ENCODE data around the gene KNDC1. TPM values are rescaled to one million over a fixed set of nuclear protein-coding genes. Genes with fewer than 3 reads are reported as not detected.

KNDC1 gene
- total RNA-seq, 4 donors from 2014 or later: 0.19 to 0.59 (median 0.39) TPM

- H3K4me3 ChIP-seq (ENCODE audit: low read depth, poor library complexity, severe bottlenecking): no peak overlapping the region
- DNase-seq (ENCODE audit: low spot score in 2 of 2): no peak
- WGBS, 2 donors: 67 to 83% methylated on average over 13 to 15 of the region's 15 CpGs
- no peak for TF ChIP-seq POLR2A (IDR thresholded peaks at IDR 0.05)
- TF ChIP-seq, protein P1, sequence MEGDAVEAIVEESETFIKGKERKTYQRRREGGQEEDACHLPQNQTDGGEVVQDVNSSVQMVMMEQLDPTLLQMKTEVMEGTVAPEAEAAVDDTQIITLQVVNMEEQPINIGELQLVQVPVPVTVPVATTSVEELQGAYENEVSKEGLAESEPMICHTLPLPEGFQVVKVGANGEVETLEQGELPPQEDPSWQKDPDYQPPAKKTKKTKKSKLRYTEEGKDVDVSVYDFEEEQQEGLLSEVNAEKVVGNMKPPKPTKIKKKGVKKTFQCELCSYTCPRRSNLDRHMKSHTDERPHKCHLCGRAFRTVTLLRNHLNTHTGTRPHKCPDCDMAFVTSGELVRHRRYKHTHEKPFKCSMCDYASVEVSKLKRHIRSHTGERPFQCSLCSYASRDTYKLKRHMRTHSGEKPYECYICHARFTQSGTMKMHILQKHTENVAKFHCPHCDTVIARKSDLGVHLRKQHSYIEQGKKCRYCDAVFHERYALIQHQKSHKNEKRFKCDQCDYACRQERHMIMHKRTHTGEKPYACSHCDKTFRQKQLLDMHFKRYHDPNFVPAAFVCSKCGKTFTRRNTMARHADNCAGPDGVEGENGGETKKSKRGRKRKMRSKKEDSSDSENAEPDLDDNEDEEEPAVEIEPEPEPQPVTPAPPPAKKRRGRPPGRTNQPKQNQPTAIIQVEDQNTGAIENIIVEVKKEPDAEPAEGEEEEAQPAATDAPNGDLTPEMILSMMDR (IDR thresholded peaks at IDR 0.05): no peak
- intact Hi-C loops (cut with DNase I; ENCODE audit: low total_unique reads): no loop called here
Measured at GRCh38 chr10:133239990-133240389, 80.0 kb downstream of the KNDC1 start.

DNA sequence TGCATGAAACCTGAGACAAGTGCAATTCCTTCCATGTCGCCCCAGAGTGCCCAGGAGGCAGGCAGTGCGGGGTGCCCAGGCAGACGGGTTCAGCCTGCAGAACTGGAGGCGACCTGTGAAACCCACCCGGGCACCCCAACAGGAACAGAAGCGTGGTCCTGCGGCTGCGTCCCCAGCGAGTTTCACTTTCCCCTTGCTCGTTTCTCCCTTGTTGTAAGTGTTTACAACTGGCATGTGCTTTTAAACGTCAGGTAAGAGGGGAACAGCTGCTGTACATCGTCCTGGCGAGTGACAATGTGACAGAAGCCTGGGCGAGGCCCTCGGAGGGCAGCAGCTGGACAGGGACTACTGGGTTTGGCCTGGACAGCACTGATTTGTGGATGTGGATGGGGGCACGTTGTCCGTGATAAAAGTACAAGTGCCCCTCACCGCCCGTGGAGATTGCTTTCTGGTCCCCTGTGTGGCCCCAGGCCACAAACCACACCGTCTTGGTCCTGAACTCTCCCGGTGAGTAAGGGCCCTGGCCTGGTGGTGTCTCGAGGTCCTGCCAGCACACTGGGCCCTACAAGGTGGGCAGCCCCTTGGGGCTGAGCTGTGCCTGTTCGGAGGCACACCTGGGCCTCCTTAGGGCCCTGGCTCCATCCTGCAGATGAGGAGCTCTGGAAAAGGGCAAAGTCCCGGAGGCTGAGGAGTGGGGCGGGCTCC, 81.6 kb downstream of the KNDC1 start:
- no peak for DNase-seq (ENCODE audit: low spot score in 2 of 2)
- H3K4me3 ChIP-seq (ENCODE audit: low read depth, poor library complexity, severe bottlenecking): no peak overlapping the region
- WGBS, 2 donors: 43 to 44% methylated on average over 21 to 22 of the region's 25 CpGs
- intact Hi-C loops (cut with DNase I; ENCODE audit: low total_unique reads): no loop called here
- TF ChIP-seq POLR2A (IDR thresholded peaks at IDR 0.05): no peak
- TF ChIP-seq, protein P1 (IDR thresholded peaks at IDR 0.05): no peak

- intact Hi-C loops (cut with DNase I; ENCODE audit: low total_unique reads): no loop called here
- no peak for DNase-seq (ENCODE audit: low spot score in 2 of 2)
- 65 to 66% methylated on average over 23 to 27 of the region's 27 CpGs for WGBS, 2 donors
- no peak overlapping the region for H3K4me3 ChIP-seq (ENCODE audit: low read depth, poor library complexity, severe bottlenecking)
- no peak for TF ChIP-seq POLR2A (IDR thresholded peaks at IDR 0.05)
- TF ChIP-seq, protein P1 (IDR thresholded peaks at IDR 0.05): no peak
Measured at GRCh38 chr10:133242611-133243356, 82.8 kb downstream of the KNDC1 start.

GRCh38 chr10:133243593-133243992, 83.6 kb downstream of the KNDC1 start:
- no peak for DNase-seq (ENCODE audit: low spot score in 2 of 2)
- no peak overlapping the region for H3K4me3 ChIP-seq (ENCODE audit: low read depth, poor library complexity, severe bottlenecking)
- WGBS, 2 donors: 34 to 38% methylated on average over 11 to 14 of the region's 14 CpGs
- TF ChIP-seq, protein P1 (IDR thresholded peaks at IDR 0.05): no peak
- no peak for TF ChIP-seq POLR2A (IDR thresholded peaks at IDR 0.05)
- intact Hi-C loops (cut with DNase I; ENCODE audit: low total_unique reads): no loop called here

- no peak for DNase-seq (ENCODE audit: low spot score in 2 of 2)
- intact Hi-C loops (cut with DNase I; ENCODE audit: low total_unique reads): no loop called here
- WGBS, 2 donors: 55 to 56% methylated on average over 26 to 28 of the region's 33 CpGs
- no peak for TF ChIP-seq POLR2A (IDR thresholded peaks at IDR 0.05)
- TF ChIP-seq, protein P1 (IDR thresholded peaks at IDR 0.05): no peak
- no peak overlapping the region for H3K4me3 ChIP-seq (ENCODE audit: low read depth, poor library complexity, severe bottlenecking)
Measured at GRCh38 chr10:133245439-133246235, 85.6 kb downstream of the KNDC1 start.
